Measurements from ENCODE around the gene SH3TC2.

Gene SH3TC2

DNA sequence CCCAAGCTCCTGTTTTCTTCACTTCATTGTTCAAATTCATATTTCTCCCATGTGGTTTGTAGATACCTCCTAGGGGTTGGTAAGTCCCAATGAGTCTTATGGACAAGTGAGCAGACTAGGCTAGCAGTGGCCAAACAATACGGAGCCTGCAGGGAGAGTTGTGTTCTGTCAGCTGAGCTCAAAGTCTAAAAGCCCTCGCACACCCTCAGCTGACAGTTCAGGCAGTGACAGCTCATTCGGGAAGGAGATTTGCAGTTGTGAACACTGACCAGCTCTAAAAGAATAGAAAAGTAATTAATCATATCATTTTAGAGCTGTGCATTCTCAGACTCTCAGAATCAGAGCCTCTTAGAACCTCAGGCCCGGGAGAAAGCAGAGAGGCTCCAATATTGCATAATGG is 95.1 kb downstream of the SH3TC2 start:
- DNase-seq, result no peak

DNA sequence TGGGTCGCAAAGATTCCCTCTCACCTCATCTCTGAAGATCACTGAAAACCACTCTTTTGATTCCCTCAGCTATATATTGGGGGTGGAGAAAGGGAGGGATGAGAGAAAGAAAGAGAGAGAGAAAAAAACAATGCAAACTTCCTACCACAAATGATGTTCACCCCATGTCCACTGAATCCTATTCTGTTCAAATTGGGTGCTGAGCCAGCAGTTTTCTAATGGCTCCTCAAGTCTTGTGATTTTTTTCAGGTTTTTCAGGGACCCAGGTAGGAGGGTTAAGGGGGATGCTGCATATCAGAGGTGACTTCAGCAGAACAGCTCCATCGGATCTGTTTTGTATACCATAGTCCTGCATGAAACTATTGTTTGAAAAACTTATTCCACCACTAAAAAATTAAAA is 95.9 kb downstream of the SH3TC2 start:
- DNase-seq, result no peak

DNA sequence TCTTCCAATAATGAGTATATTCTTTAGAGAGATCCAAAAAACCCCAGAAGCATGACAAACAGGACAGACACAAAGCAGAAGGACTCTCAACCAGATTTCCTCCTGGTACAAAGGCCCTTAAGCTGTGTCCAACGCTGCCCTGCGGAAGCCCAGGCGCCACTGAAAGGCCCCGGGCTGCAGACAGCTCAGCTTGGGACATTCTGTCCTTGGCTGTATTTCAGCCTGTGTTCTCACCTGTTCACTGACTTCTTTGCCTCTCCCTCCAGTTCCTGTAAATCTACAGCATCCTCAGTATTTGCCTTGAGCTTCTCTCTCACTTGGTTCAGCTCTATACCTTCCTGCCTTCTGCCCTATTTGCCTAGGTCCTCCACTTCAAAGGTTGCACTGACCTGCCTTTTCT is 96.5 kb downstream of the SH3TC2 start:
- DNase-seq, result no peak

DNA sequence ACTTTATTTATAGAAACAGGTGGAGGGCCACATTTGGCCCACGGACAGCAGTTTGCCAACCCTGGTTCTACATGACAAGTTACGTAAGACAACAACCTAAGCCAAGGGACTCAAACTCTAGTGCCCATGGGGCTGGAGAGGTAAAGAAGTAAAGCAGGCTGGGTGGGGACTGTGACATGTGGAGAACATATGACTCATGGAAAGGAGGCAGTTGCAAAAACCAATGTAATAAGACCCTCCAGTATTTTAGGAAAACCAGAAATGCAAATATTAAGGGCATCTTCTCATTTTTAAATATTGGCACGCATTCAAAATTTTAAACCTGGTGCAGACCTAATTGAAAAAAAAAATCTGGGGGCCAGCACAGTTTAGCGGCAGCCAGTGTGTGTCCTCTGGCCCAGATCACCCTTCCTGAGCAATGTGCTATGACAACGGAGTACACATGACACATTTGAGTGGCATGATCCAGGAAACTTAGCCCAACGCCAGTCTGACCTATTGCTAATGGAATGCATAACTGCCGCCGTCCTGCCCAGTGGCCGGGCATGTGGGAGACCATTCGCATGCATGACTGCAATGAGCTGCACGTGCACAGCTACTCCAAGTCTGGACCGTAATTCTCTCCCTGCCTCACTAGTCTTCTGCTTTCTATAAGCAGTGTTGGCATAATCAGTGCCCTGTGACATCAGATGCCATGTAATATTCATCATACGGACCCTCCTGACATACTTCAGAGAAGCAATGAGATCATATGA is 97.2 kb downstream of the SH3TC2 start:
- DNase-seq, result no peak

DNA sequence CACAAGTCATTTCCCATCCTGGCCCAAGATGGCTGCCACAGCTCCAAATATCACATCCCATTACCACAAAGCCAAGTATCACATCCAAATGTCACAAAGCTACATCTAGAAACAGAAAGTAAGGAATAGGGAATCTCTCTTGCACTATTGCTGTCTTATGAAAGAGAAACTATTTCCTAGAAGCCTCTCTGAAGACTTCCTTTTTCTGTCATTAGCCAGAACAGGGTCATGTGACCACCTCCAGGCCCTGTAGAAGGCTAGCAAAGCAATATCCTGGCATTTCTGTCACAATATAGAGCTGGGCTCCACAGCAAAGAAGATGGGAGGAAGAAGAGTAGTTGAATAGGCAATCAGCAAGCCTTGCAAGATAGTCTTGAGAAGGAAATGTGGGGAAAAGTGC is 99.2 kb downstream of the SH3TC2 start:
- DNase-seq, result no peak

DNA sequence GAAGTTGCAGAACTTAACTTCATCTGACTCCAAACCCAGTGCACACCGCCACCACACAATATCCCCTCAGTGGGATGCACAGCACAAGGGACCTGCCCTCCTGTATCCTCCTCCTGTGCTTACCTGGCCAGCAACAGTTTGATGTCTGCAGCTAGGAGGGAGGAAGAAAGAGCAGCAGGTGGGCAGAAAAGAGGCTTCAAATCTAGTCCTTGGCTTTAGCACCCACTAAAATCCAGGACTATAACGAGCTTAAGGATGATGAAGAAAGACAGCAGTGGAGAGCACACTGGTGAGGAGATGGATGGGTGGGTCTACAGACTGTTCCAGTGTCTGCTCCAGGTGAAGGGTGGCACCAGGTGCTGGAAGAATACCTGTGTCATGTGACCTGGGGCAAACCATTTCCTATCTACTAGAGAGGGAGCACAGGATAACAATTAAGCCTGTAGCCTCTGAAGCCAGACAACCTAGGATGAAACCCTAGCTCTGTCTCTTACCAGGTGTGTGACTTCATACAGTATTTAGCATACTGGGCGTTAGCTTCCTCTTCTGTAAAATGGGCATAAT is 100.0 kb downstream of the SH3TC2 start:
- DNase-seq, result no peak

DNA sequence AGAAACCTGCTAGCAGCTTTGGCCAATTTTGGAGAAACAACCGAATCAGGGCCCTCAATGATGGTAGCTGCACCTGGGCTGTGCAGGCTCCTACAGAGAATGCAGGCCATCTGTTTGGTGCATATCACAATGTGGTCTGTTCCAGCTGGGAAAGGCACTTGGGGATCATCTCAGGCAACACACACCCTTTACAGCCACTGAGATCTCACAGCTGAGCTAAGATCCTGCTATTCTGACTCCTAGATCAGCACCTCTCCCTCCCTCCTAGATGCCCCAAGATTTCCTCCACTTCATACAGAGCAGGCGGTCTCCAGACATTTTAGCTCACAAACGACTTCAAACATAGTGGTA is 100.7 kb downstream of the SH3TC2 start:
- no peak for DNase-seq

DNA sequence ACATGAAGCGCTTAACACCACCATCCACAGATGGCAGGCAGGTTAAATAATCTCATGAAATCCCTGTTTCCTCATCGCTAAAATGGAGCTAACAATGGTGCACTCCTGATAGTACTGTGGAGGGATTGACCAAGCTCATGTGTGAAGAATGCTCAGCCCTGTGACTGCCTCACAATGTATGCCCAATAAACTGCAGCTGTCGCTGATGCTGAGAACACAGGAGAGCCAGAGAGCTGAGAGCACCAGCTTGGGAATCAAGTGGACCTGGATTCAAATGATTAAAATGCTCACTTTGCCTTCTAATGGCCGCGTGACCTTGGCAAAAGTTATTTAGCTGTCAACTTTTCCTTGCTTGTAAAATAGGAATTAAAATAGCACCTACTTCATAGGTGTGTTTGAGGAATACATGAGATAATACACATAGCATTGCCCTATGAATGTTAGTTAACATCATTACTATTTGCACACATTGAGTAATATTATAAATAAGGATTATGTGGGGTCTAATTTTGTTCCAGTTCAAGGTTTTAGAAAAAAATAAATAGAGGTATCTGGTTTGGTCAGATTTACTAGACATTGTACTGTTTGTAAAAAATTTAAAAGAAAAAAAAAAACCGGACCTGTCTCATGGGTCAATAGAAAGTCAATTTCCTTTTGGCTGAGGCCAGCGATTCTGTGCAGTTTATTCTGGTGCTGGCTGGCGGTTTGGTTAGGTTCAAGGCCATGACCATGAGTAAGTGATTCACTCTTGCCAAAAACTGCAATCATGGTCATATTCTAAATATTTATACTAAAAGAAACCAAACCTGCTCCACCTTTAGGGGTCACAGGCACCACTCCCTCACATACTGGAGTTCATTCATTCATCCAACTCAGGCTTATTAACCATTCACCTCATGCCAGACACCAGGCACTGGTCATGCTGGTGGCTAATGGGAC is 101.3 kb downstream of the SH3TC2 start:
- DNase-seq, result no peak

DNA sequence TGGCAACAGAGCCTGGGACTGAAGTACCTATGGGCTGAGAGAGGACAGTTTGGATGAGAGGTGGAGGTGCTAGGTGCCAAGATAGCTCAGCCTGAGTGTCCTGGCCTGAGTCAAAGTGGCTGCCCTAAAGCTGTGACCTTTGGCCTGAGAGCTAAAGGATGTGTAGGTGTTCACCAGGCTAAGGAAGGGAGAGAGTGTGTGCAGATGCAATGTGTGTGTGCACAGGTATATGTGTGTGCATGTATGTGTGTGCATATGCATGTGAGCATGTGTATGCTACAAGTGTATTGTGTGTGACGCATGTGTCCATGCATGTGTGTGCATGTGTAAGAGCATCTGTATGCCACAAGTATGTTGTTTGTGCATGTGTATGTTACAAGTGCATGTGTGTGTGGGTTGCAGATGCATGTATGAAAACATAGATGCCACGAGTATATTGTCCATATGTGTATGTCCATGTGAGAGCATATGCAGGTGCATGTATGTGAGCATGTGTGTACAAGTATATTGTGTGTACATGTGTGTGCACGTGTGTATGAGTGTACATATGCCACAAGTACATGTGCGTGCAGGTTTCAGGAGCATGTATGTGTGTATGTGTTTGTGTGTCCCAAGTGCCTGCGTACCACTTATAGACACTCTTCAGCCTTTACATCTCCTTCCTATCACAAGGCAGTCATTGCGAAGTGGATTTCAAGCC is 102.6 kb downstream of the SH3TC2 start:
- no peak for DNase-seq

DNA sequence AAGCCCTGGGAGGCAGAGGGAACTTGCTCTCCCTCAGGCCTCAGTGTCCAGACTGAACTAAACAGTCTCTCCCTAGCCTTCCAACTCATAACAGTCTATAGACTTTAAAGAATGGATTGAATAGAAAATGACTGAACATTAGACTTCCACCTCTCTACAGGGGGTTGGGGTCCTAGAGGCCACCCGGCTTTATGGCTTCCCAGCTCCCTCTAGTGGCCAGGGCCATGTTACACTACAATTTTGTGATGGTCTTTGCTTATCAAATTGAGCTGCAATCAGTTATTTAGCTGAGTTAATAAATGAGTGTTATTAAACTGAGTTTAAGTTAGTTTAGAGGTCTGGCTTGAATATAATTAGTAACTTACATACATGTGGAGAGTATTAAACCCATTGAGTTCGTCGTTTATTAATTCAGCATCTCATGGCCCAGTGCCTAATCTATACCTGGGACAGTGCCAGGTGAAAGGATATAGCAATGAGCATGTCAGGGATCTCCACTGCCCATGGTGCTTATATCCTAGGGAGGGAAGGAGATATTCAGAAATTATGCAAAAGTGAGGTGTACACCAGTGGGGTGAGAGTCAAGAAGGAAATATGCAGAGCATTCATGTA is 105.2 kb downstream of the SH3TC2 start:
- DNase-seq, result peak; percentile 17 to 34

DNA sequence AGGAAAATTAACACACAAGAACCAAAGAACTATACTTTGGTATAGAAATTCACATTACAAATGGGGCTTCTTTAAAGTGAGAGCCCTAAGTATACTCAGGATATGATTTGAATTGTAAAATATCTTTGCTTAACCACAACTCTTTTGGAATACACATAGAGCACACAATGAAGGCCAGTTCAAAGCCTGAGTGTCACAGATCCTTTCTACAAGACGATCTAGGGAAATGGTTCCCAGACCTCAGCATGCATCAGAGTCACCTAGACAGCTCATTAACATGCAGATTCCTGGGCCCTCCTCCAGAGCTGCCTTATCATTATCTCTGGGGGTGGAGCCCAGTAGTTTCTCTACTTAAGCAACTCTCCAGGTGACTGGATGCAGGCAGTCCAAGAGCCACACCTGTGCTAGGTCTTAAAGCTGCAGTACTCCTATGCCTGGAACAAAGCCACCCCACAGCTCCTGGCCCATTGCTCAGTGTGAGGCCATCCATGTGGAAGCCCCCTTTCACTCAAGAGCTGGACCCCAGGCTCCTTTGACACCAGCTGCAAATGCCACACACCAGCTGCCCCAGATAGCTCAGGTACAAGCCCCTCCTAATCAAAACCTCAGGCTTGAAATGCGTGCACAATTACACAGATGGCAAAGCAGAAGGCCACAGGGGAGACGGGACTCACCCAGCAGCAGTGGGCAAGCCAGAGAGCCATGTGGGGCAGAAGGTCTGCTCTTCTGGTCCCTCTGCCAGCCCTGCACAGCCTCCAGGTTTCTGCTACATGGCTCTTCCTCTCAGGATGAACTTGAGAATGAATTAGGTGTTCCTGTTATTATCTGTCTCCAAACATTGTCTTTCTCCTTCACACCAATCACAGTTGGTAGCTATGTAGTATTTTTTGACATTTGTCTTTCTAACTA is 106.1 kb downstream of the SH3TC2 start:
- DNase-seq, result no peak

Data from activated CD4-positive, alpha-beta T cell treated with anti-CD3 and anti-CD28 coated beads for 4 hours (primary cell).